Astrocyte (in vitro differentiated cells and primary cell): ENCODE measurements around the gene ABHD13.

Experiments used
- CTCF ChIP-seq: IDR thresholded peaks from 2 replicates; pipeline ENCODE4 v1.5.1; 2011; ENCODE audit warnings: low read depth, mild to moderate bottlenecking, inconsistent platforms, low read length, moderate library complexity; ENCODE audit not compliant: insufficient read depth
- EZH2 ChIP-seq: IDR thresholded peaks from 2 replicates; pipeline ENCODE4 v1.6.1; 2012; ENCODE audit warnings: mild to moderate bottlenecking, low read length, inconsistent platforms; ENCODE audit not compliant: insufficient read depth

DNA sequence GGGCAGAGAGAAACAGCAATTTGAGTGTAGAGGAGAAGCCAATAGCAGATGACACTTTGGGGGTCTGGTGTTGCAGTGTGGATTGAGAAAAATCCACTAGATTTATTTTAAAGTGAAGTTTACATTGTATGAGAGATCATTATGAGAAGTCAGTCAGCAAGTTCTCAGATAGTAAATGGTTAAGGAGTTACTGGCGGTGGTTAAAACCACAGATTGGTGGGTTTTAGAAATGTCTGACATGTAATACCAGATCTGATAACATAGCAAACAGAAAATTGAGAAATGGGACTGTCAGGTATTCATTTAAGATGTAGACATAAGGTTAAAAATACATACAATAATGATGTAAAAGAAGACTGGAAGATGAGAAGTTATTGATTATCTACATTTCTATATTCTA lies 7.2 kb downstream of the ABHD13 start:
- no peak for TF ChIP-seq CTCF
- TF ChIP-seq EZH2: no peak
